HG02870 (cell line): Measurements from ENCODE around the gene PCNX2.
"Not testable (repeated sequence)": the region's sequence is repeated elsewhere in the genome, so short reads cannot be mapped to it uniquely, and the experiment has no call there.

ENCODE experiments used
- ATAC-seq: cut with Tn5 transposase; IDR thresholded peaks from one replicate; pipeline ENCODE4 v1.9.1; 2021; ENCODE audit warnings: mild to moderate bottlenecking, moderate library complexity; ENCODE audit not compliant: unreplicated experiment

PCNX2 gene

GRCh38 chr1:233229288-233229687 lies 66.2 kb downstream of the PCNX2 start:
- ATAC-seq: no peak

DNA sequence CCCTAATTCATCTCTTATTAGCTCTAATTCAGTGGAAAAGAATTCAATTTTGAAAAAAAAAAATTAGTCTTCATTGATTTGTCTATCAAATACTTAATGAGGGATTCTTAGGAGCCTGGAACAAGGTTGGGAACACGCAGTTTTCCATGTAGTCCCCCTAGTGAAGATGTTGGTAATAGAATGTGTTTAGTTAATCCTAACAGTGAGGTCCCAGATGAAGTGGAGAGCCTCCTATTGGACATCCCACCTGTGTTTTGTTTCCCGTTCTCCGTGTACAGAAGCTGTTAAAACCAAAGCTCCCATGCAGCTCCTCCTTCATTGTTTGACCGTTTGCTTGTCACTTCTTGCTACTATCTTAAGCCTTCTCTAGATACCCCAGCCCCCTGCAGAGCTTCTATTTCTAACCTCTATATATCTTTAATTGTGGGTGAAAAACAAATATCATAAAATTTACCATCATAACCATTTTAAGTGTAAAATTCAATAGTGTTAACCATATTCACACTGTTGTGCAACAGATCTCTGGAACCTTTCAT lies 67.5 kb downstream of the PCNX2 start:
- no peak for ATAC-seq

- ATAC-seq: no peak
Observed at GRCh38 chr1:233224311-233224710, 71.2 kb downstream of the PCNX2 start.

DNA sequence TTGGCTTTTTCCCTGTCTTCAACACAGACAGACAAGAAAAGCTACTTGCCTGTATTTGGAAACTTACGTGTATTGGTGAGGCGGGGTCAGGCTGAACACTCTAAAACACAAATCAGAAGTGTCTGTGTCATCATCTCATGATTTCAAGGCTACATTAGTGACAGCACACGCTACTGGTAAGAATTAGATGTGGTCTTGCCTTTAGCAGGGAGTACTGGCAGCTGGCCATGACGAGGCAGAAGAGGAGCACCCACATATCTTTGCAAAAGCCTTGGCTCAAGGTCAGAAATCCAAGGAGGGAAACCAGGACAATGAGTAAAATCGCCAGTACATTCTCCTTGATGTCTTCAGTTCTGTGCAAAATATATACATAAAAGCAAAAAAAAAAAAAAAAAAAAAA lies 77.7 kb downstream of the PCNX2 start:
- ATAC-seq: no peak

DNA sequence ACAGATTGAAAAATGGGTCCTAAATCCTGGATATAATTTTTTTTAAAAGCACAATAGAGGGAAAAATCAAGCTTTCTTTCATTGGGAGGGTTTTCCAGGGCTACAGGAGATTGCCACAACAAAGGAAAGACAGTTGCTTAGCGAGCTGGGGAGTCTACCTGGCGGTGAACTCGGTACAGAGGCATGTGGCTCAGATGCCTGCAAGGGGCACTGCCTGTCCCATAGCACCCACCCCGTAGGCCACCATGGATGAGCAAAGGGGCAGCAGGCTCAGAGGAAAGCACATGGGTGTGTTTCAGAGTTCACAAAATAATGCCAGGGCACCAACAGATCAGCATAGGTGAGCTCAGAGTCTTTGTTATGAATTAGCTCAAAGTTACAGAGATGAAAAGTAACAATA lies 79.5 kb downstream of the PCNX2 start:
- ATAC-seq: no peak

- no peak for ATAC-seq
Observed at GRCh38 chr1:233215135-233215760, 80.3 kb downstream of the PCNX2 start.

- no peak for ATAC-seq
Observed at GRCh38 chr1:233211595-233211994, 83.9 kb downstream of the PCNX2 start.

- no peak for ATAC-seq
Observed at GRCh38 chr1:233211106-233211505, 84.4 kb downstream of the PCNX2 start.

DNA sequence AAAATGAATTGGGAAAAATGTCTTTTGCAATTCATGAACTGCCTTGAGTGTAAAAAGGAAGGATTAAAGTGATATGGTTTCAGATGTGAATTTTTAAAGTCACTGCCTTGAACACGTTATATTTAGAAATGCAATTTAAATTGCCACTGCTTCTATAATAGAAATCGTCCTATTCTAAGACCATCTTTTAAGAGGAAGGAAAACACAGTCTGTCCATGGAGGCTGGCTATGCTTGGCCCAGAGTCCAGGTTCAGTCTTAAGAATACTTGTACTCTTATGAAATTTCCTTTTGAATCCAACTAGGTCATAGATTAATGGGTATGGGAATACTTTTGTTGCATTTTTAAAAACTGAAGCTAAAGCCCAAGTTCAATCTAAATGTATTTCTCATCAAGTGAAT lies 86.0 kb downstream of the PCNX2 start:
- no peak for ATAC-seq

- ATAC-seq: no peak
Observed at GRCh38 chr1:233208687-233209086, 86.8 kb downstream of the PCNX2 start.

DNA sequence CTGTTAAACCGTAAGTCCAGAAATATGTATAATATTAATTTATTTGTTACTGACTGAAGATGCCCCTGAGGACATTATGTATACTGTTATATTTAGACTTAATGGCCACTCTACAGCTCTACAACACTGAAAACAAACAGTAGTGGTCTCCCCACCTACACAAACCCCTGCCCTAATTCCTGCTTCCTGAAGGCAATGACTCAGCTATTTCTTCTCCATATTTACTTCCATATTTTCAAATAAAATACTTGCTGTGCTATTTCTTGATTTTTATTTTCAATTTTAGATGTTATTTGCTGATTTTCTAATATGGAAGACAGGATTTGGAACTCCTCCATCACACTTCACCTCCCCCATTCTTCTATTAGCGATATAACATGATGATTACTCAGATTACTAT lies 97.6 kb downstream of the PCNX2 start:
- no peak for ATAC-seq

DNA sequence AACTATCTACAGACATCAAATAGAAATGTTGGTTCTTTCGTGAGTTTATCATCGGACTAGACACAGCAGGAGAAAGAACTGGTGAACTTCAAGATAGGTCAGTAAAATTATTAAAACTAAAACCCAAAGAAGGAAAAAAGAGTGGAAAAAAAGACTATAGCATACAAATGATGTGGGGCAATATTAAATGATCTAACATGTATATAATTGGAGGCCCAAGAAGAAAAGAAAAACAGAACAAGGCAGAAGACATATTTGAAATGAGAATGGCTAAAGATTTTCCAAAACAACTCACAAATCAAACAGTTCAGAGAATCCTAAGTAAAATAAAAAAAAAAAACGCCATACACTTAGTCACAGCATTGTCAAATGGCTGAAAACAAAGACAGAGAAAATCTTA lies 101.8 kb downstream of the PCNX2 start:
- no peak for ATAC-seq

DNA sequence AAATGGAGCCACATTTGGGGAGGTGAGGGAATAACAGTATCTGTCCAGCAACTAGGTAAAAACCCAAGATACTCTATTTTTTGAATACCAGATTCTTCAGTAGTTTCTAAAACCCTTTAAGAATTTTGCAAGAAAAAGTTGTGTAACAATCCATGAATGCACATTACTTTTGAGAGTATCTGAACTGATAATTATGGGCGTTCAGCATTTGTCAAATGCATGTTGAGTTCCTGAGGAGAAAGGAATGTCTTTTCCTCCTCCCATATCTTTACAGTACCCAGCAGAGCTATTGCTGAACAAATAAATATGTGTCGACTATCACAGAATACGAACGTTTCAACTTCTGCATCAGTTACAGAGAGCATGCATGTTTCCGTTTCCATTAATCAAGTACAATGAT lies 104.5 kb downstream of the PCNX2 start:
- no peak for ATAC-seq

GRCh38 chr1:233189526-233189925 lies 106.0 kb downstream of the PCNX2 start:
- ATAC-seq: no peak

GRCh38 chr1:233188061-233188460 lies 107.5 kb downstream of the PCNX2 start:
- ATAC-seq: no peak

- ATAC-seq: no peak
Observed at GRCh38 chr1:233183226-233184020, 112.1 kb downstream of the PCNX2 start.

- ATAC-seq: no peak
Observed at GRCh38 chr1:233182587-233182986, 112.9 kb downstream of the PCNX2 start.

DNA sequence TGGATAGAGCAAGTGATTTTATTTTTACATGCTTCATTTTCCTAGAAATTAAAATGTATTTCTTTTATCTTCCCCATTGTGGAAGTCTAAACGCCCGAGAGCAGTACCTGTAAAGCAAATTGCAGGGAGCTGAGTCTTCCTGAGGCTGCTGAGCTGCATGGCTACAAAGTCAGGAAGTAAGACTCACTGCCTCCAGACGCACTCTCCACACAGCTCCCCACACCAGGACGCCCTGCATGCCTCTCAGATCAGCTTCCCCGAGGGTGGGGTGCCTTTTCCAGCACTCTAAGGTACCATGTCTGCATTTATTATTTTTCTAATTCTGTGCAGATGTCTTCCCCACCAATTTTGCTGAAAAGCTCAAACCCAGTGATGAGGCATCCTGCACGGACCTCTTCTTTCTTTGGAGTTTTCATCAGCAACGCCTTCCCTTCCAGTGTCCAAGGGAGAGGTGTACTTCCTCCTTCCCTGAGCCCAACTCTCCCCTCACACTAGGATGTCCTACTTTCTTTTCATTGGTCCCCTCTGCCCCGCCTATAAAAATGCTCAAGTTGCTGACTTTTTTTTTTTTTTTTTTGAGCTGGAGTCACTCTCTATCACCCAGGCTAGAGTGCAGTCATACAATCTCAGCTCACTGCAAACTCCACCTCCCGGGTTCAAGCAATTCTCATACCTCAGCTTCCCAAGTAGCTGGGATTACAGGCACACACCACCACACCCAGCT lies 114.7 kb downstream of the PCNX2 start:
- no peak for ATAC-seq

DNA sequence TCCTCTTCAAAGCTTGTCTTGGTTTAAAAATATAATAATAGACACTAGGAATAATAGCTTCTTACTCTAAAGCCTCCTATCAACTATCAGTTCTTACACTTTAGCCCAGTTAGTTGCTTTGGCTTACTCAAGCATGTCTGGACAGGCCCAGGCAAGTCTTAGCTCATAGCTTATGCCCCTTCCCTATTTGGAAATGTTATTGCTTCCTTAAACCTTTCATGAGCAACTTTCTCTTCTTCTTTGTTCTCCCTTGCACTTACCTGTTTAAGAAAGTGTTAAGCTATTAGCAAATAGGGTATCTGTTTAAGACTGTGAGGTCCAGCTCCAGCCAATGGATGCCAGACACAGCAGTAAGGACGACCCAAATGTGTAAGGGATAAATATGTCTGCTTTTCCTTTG lies 115.9 kb downstream of the PCNX2 start:
- not testable (repeated sequence) for ATAC-seq

GRCh38 chr1:233172201-233172600 lies 123.3 kb downstream of the PCNX2 start:
- ATAC-seq: no peak

GRCh38 chr1:233170741-233171140 lies 124.8 kb downstream of the PCNX2 start:
- no peak for ATAC-seq

DNA sequence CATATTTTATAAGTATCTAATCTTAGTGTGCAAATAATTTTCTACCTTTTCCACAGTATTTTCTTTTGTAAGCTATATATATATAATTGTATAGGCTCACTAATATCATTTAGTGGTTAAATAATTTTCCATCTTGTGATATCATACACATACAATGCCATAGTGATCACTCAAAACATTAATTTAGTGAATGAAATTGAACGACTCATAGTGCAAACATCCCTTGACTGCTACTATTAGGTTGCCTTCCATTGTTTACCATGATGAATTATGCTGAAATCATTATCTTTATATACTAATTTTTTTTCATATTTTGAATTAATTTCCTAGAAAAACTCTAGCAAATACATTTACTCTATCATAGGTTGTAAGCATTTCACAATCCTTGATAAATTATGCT lies 127.1 kb downstream of the PCNX2 start:
- no peak for ATAC-seq
